Loucy (cell line): ENCODE data around the gene HCRTR2.
A peak's percentile ranks its signal among the peaks of the same experiment; 100 is the strongest.

ENCODE experiments used
- H2AFZ ChIP-seq: fragments of 200-600 bp; sonication (generic); 2 replicates; pipeline ENCODE4 v1.6.0; 2016; ENCODE audit warnings: antibody characterized with exemption, mild to moderate bottlenecking, low read length, moderate library complexity
- H3F3A ChIP-seq: fragments of 200-600 bp; 2 replicates; pipeline ENCODE4 v1.6.0; 2016; ENCODE audit warnings: antibody characterized with exemption, low read depth, mild to moderate bottlenecking
- H3K27me3 ChIP-seq: fragments of 200-600 bp; sonication (generic); 2 replicates; pipeline ENCODE4 v1.6.1; 2014; ENCODE audit warnings: low read length, mild to moderate bottlenecking; ENCODE audit not compliant: insufficient read depth, poor library complexity, severe bottlenecking
- H3K36me3 ChIP-seq: fragments of 200-600 bp; sonication (generic); 2 replicates; pipeline ENCODE4 v1.6.1; 2016; ENCODE audit warnings: low read length; ENCODE audit not compliant: insufficient read depth
- H3K4me1 ChIP-seq: fragments of 200-600 bp; sonication (generic); 2 replicates; pipeline ENCODE4 v1.5.1; 2014; ENCODE audit warnings: low read length, mild to moderate bottlenecking; ENCODE audit not compliant: insufficient read depth, poor library complexity, severe bottlenecking
- H3K4me2 ChIP-seq: fragments of 200-600 bp; sonication (generic); 2 replicates; pipeline ENCODE4 v1.6.0; 2014; ENCODE audit warnings: antibody characterized with exemption, low read length, low read depth, mild to moderate bottlenecking; ENCODE audit not compliant: poor library complexity, severe bottlenecking
- H3K4me3 ChIP-seq: fragments of 200-600 bp; sonication (generic); 2 replicates; pipeline ENCODE4 v1.5.1; 2014; ENCODE audit warnings: low read length, mild to moderate bottlenecking, mixed read lengths; ENCODE audit not compliant: poor library complexity, severe bottlenecking
- H3K79me2 ChIP-seq: fragments of 200-600 bp; sonication (generic); 2 replicates; pipeline ENCODE4 v1.6.1; 2014; ENCODE audit warnings: low read length; ENCODE audit not compliant: insufficient read depth
- H3K9ac ChIP-seq: fragments of 200-600 bp; sonication (generic); 2 replicates; pipeline ENCODE4 v1.6.0; 2014; ENCODE audit warnings: mild to moderate bottlenecking, low read depth, low read length, moderate library complexity; ENCODE audit not compliant: poor library complexity, severe bottlenecking
- H3K9me2 ChIP-seq: fragments of 200-600 bp; sonication (generic); replicated peaks from 2 replicates; pipeline ENCODE4 v1.6.1; 2016; ENCODE audit warnings: low read depth, low read length, mixed read lengths
- H3K9me3 ChIP-seq: fragments of 200-600 bp; sonication (generic); 2 replicates; pipeline ENCODE4 v1.6.1; 2014; ENCODE audit warnings: mild to moderate bottlenecking, antibody characterized with exemption, low read length, low read depth; ENCODE audit not compliant: insufficient read depth
- H4K20me1 ChIP-seq: fragments of 200-600 bp; sonication (generic); 2 replicates; pipeline ENCODE4 v1.6.0; 2014; ENCODE audit warnings: antibody characterized with exemption, low read length, mild to moderate bottlenecking; ENCODE audit not compliant: insufficient read depth, poor library complexity, severe bottlenecking
- EZH2phosphoT487 ChIP-seq: fragments of 200-600 bp; IDR thresholded peaks from 2 replicates; pipeline ENCODE4 v1.6.1; 2018; ENCODE audit warnings: antibody characterized with exemption, mild to moderate bottlenecking, moderate library complexity, borderline replicate concordance
- TF ChIP-seq, protein P1 (sequence below): fragments of 200-600 bp; sonication (generic); conservative IDR thresholded peaks from 2 replicates; pipeline ENCODE4 v1.5.1; 2014; ENCODE audit warnings: mild to moderate bottlenecking, antibody characterized with exemption, low read length

HCRTR2 gene

DNA sequence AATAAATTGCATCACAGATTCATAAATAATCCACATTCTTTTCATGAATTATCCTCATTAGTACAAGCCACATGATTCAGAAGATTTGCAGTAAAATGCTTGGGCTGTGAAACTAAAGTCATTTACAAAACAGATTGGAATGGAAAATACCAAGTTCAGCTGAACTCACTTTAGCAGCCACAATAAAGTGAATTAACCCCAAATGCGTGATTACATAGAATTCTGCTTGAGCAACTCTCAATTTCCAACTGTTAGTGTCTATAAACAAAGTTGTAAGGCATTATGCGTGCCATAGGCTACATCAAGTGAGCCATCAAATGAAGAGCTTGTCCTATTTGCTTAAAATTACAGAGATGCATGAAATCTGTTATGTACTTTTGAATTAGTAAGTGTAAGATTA lies 92.6 kb downstream of the HCRTR2 start:
- Histone ChIP-seq H3K36me3 (no peaks in the 10 kb centered on the region), H4K20me1 (no peaks in the 10 kb centered on the region), H3K9me2 (no peaks in the 10 kb centered on the region), H3K79me2 (no peaks in the 10 kb centered on the region), H3K9ac (no peak overlapping the region), H3K4me2 (no peak overlapping the region), H3K4me1 (no peaks in the 10 kb centered on the region), H3K9me3 (no peaks in the 10 kb centered on the region), H3K27me3 (no peaks in the 10 kb centered on the region), H3F3A (no peaks in the 10 kb centered on the region), H3K4me3 (no peak overlapping the region), H2AFZ (no peak overlapping the region)
- TF ChIP-seq, protein P1, sequence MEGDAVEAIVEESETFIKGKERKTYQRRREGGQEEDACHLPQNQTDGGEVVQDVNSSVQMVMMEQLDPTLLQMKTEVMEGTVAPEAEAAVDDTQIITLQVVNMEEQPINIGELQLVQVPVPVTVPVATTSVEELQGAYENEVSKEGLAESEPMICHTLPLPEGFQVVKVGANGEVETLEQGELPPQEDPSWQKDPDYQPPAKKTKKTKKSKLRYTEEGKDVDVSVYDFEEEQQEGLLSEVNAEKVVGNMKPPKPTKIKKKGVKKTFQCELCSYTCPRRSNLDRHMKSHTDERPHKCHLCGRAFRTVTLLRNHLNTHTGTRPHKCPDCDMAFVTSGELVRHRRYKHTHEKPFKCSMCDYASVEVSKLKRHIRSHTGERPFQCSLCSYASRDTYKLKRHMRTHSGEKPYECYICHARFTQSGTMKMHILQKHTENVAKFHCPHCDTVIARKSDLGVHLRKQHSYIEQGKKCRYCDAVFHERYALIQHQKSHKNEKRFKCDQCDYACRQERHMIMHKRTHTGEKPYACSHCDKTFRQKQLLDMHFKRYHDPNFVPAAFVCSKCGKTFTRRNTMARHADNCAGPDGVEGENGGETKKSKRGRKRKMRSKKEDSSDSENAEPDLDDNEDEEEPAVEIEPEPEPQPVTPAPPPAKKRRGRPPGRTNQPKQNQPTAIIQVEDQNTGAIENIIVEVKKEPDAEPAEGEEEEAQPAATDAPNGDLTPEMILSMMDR: no peak
- TF ChIP-seq EZH2phosphoT487: no peak

DNA sequence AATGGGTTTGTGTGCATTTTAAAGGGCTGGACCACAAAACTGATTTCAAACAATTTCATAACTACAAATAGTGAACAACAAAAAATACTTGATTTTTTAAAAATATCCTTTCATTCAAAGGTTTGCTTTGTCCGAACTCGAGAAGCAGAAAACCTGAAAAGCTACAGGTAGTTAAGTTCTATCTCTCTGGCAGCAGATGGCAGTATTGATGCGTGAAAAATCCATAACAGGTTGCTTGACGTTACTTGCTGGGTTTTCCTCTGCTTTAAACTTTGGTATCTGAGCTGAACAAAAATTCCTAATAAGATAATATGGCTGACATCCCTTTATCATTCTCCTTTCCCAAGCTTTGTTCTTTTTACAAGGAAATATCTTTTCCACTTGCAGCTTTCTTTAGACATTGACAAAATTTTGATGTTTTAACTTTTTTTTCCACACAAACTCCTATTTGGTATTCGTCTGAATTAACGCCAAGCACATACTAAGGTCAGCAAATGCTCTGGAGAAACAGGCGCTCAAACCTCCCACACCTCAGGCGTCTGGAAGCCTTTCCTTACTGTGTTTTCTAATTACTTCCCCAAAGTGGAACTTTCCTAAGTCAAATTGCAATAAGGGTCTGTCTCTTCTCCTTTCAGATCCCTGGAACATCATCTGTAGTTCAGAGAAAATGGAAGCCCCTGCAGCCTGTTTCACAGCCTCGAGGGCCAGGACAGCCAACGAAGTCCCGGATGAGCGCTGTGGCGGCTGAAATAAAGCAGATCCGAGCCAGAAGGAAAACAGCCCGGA lies 102.6 kb downstream of the HCRTR2 start:
- no peaks in the 10 kb centered on the region for H3K79me2 ChIP-seq
- no peaks in the 10 kb centered on the region for H4K20me1 ChIP-seq
- peak overlapping the region; percentile 49 for H3K4me2 ChIP-seq
- TF ChIP-seq, protein P1: peak; percentile 80
- TF ChIP-seq EZH2phosphoT487: no peak
- no peaks in the 10 kb centered on the region for H3F3A ChIP-seq
- H3K4me3 ChIP-seq: peak overlapping the region; percentile 20
- H3K9me3 ChIP-seq: no peaks in the 10 kb centered on the region
- no peaks in the 10 kb centered on the region for H3K36me3 ChIP-seq
- no peaks in the 10 kb centered on the region for H3K9me2 ChIP-seq
- no peaks in the 10 kb centered on the region for H3K27me3 ChIP-seq
- peaks cover 4% of the 10 kb centered on the region for H3K4me1 ChIP-seq
- H2AFZ ChIP-seq: peak overlapping the region; percentile 69
- no peak overlapping the region for H3K9ac ChIP-seq

DNA sequence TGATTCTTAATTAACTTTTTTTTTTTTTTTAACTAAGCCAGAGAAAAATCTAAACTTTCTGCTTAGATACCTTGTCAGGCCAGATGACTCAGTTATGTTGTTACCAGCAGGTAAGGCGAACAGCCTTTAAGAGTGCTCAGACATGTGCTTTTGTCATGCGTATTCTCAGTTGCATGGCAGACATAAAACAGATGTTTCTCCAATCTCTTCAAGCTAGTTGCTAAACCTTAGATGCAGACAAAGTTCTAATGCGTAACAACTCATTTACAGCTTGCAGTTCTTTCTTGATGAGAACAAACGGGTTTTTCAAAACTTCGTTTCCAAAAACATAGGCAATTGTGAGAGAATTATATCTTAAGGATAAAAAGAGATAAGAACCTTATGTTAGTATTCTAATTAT lies 103.3 kb downstream of the HCRTR2 start:
- Histone ChIP-seq H2AFZ (peak overlapping the region; percentile 69; the same call in 1 of the 2 replicates), H4K20me1 (no peaks in the 10 kb centered on the region), H3F3A (no peaks in the 10 kb centered on the region), H3K27me3 (no peaks in the 10 kb centered on the region), H3K4me3 (peak overlapping the region; percentile 20), H3K4me1 (peaks cover 4% of the 10 kb centered on the region), H3K4me2 (peak overlapping the region; percentile 49), H3K79me2 (no peaks in the 10 kb centered on the region), H3K9ac (no peak overlapping the region), H3K9me2 (no peaks in the 10 kb centered on the region), H3K9me3 (no peaks in the 10 kb centered on the region), H3K36me3 (no peaks in the 10 kb centered on the region)
- no peak for TF ChIP-seq EZH2phosphoT487
- TF ChIP-seq, protein P1: no peak
